ENCODE measurements around the gene LRRC8B.

DNA sequence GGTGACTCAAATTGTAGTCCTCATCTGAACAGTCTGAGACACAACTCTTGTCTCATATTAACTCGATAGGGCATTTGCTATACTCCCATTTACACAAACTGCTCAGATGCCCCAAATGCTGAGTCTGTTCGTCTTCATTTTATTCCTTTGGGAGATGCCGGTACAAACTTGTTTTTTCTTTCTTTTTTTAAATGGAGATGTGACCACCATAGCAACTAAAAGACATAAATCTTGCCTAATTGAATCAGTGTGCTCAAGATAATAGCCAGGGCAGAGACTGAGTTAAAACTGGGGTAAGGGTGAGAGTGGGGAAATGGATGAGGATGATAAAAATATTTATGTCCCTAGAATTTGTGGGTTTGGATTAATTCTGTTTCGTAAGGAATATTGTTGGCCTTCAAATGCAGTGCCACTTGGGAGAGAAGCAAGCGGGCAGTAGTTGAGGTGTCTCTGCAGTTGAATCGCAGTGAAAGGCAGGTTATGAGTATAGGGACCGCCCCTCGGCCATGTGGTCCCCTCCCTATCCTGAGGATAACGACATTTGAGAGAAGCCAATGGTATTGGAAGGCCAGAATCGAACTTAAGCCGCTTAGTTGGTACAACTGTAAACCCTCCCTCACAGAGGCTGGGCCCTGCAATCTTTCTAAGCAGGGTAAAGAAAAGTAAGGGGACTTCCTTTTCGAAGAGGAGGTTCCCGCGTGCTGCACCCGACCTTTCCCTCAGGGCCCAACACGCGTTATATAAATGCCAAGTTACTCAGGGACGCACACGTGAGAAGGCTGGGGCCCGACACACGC lies 859 bp upstream of the LRRC8B start:
- no peak for TF ChIP-seq EP300 (IDR thresholded peaks at IDR 0.05)
- TF ChIP-seq, protein P1, sequence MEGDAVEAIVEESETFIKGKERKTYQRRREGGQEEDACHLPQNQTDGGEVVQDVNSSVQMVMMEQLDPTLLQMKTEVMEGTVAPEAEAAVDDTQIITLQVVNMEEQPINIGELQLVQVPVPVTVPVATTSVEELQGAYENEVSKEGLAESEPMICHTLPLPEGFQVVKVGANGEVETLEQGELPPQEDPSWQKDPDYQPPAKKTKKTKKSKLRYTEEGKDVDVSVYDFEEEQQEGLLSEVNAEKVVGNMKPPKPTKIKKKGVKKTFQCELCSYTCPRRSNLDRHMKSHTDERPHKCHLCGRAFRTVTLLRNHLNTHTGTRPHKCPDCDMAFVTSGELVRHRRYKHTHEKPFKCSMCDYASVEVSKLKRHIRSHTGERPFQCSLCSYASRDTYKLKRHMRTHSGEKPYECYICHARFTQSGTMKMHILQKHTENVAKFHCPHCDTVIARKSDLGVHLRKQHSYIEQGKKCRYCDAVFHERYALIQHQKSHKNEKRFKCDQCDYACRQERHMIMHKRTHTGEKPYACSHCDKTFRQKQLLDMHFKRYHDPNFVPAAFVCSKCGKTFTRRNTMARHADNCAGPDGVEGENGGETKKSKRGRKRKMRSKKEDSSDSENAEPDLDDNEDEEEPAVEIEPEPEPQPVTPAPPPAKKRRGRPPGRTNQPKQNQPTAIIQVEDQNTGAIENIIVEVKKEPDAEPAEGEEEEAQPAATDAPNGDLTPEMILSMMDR (IDR thresholded peaks at IDR 0.05) = no peak
- TF ChIP-seq POLR2A (IDR thresholded peaks at IDR 0.05) = no peak

Data from ovary (tissue), 3 donors.